HEK293 (cell line): Measurements from ENCODE around the gene HLA-DOB.

Source experiments
- CTCF ChIP-seq: fragments of 450-650 bp; formaldehyde crosslinking; IDR thresholded peaks from 2 replicates; pipeline ENCODE4 v1.5.1; 2016; ENCODE audit warnings: missing biosample characterization, missing genetic modification characterization
- FEZF1 ChIP-seq: fragments of 450-650 bp; formaldehyde crosslinking; IDR thresholded peaks from 2 replicates; pipeline ENCODE4 v1.5.1; 2016; ENCODE audit warnings: missing biosample characterization, missing genetic modification characterization
- MYNN ChIP-seq: fragments of 450-650 bp; formaldehyde crosslinking; IDR thresholded peaks from 2 replicates; pipeline ENCODE4 v1.5.1; 2016; ENCODE audit warnings: missing biosample characterization, missing genetic modification characterization, borderline replicate concordance
- MZF1 ChIP-seq: fragments of 450-650 bp; formaldehyde crosslinking; IDR thresholded peaks from 2 replicates; pipeline ENCODE4 v1.5.1; 2017; ENCODE audit warnings: missing biosample characterization, missing genetic modification characterization, borderline replicate concordance
- REPIN1 ChIP-seq: fragments of 450-650 bp; formaldehyde crosslinking; IDR thresholded peaks from 2 replicates; pipeline ENCODE4 v1.5.1; 2017; ENCODE audit warnings: missing biosample characterization, missing genetic modification characterization, low read depth
- REST ChIP-seq: fragments of 450-650 bp; formaldehyde crosslinking; IDR thresholded peaks from 2 replicates; pipeline ENCODE4 v1.5.1; 2016; ENCODE audit warnings: missing biosample characterization, missing genetic modification characterization
- WT1 ChIP-seq: fragments of 450-650 bp; formaldehyde crosslinking; IDR thresholded peaks from 2 replicates; pipeline ENCODE4 v1.5.1; 2016; ENCODE audit warnings: missing biosample characterization, missing genetic modification characterization
- YY1 ChIP-seq: fragments of 450-650 bp; formaldehyde crosslinking; IDR thresholded peaks from 2 replicates; pipeline ENCODE4 v1.5.1; 2018; ENCODE audit warnings: missing biosample characterization, missing genetic modification characterization
- ZBTB7A ChIP-seq: fragments of 450-650 bp; formaldehyde crosslinking; IDR thresholded peaks from 2 replicates; pipeline ENCODE4 v1.5.1; 2016; ENCODE audit warnings: low read depth, missing biosample characterization, missing genetic modification characterization
- ZNF10 ChIP-seq: fragments of 450-650 bp; formaldehyde crosslinking; IDR thresholded peaks from 2 replicates; pipeline ENCODE4 v1.5.1; 2017; ENCODE audit warnings: missing biosample characterization, missing genetic modification characterization
- ZNF184 ChIP-seq: fragments of 450-650 bp; IDR thresholded peaks from 2 replicates; pipeline ENCODE4 v1.5.1; 2018; ENCODE audit warnings: missing biosample characterization, mild to moderate bottlenecking, missing genetic modification characterization
- ZNF2 ChIP-seq: fragments of 450-650 bp; formaldehyde crosslinking; IDR thresholded peaks from 2 replicates; pipeline ENCODE4 v1.5.1; 2016; ENCODE audit warnings: missing biosample characterization, missing genetic modification characterization
- ZNF639 ChIP-seq: fragments of 450-650 bp; formaldehyde crosslinking; IDR thresholded peaks from 2 replicates; pipeline ENCODE4 v1.5.1; 2016; ENCODE audit warnings: missing biosample characterization, missing genetic modification characterization
- ZNF701 ChIP-seq: fragments of 450-650 bp; formaldehyde crosslinking; IDR thresholded peaks from 2 replicates; pipeline ENCODE4 v1.5.1; 2016; ENCODE audit warnings: missing biosample characterization, missing genetic modification characterization

GRCh38 chr6:32860674-32861073 lies 43.9 kb upstream of the HLA-DOB start:
- no peak for TF ChIP-seq CTCF (tag by site-specific recombination)
- no peak for TF ChIP-seq YY1 (tag by site-specific recombination)
- no peak for TF ChIP-seq ZNF184 (tag by site-specific recombination)
- no peak for TF ChIP-seq ZNF2 (tag by site-specific recombination)
- no peak for TF ChIP-seq REST (tag by site-specific recombination)
- TF ChIP-seq MYNN = no peak
- TF ChIP-seq ZBTB7A (tag by site-specific recombination) = no peak
- no peak for TF ChIP-seq ZNF10 (tag by site-specific recombination)
- no peak for TF ChIP-seq ZNF639 (tag by site-specific recombination)
- TF ChIP-seq ZNF701 (tag by site-specific recombination) = no peak
- TF ChIP-seq FEZF1 (tag by site-specific recombination) = no peak
- no peak for TF ChIP-seq WT1 (tag by site-specific recombination)
- TF ChIP-seq MZF1 (tag by site-specific recombination) = no peak
- no peak for TF ChIP-seq REPIN1
